GM19099 (cell line): ENCODE results near the gene UIMC1.

Source experiments
- POLR2A ChIP-seq: IDR thresholded peaks from 3 replicates; pipeline ENCODE4 v1.6.1; 2011; ENCODE audit warnings: low read depth; ENCODE audit not compliant: insufficient read length; ENCODE audit errors: extremely low read depth

Gene UIMC1

GRCh38 chr5:176857894-176858273 is 148.7 kb downstream of the UIMC1 start:
- no peak for TF ChIP-seq POLR2A

- no peak for TF ChIP-seq POLR2A
Measured at GRCh38 chr5:176857216-176857893, 149.2 kb downstream of the UIMC1 start.

DNA sequence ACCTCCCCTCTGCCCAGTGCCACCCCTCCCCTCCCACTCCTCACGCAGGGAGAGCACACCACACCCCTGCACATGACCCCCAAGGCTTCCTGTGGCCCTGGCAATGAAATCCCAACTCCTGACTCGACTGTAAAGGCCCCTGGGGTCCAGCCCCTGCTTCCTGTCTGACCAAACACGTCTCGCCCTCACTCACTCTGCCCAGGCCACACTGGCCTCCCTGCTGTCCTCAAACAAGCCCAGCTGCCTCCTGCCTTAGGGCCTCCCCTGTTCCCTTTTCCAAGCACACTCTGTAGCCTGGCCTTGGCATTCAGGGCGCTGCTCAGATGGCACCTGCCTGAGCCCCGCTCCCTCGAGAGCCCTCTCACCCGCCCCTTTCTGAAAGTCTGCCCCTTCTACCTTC is 149.8 kb downstream of the UIMC1 start:
- no peak for TF ChIP-seq POLR2A

DNA sequence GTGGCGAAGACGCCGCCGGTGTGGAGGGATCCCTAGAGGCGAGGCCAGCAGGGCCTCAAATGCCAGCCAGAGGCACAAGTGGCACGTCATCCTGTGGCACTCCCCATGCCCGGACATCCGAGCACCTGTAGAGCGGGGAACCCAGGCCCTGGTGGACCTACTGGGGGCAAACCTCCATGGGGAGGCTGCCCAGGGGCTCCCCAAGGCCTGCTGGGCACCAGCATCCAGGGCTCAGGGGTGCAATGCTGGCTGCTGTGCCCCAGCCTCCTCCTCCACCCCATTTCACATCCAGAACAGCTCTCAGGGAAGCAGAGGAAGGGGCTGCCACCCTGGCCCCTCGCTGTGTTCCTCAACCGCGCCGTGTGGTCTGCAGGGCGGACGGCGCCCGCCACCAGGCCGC is 151.0 kb downstream of the UIMC1 start:
- TF ChIP-seq POLR2A = no peak
